Endothelial cell of umbilical vein (primary cell): ENCODE measurements around the gene NCMAP. TPM values are rescaled to one million over a fixed set of nuclear protein-coding genes. Genes with fewer than 3 reads are reported as not detected.

Experiments
- BruUV-seq: library from RNA; stranded (reverse); fragments of 400-500 nt; replicated peaks from 2 replicates; lab custom pipeline; 2021; lab: Mats Ljungman, UMichigan
- CTCF ChIA-PET: fragments of 300-600, 350-600 bp; sonication (Branson Sonifier 250); formaldehyde crosslinking; loops from one replicate; lab custom pipeline; 2021; ENCODE audit warnings: antibody characterized with exemption, inconsistent platforms; lab: Charles Lee
- POLR2A ChIA-PET: fragments of 300-600, 350-600 bp; sonication (Branson Sonifier 250); formaldehyde crosslinking; loops from one replicate; lab custom pipeline; 2021; ENCODE audit warnings: antibody characterized with exemption, inconsistent platforms; lab: Charles Lee
- DNase-seq: peaks from one replicate; pipeline ENCODE4 v3.0.0-alpha.2; 2011; ENCODE audit warnings: low read depth, low spot score
- FAIRE-seq: peaks from 2 replicates; lab custom pipeline; 2011; peaks lifted over from hg19 to GRCh38; lab: Jason Lieb, UNC
- H2AFZ ChIP-seq: 2 replicates; pipeline ENCODE4 v1.6.0; 2012; ENCODE audit warnings: low read depth, low read length, control low read depth, inconsistent platforms
- H3K27ac ChIP-seq: 2 replicates; pipeline ENCODE4 v1.5.1; 2011; ENCODE audit warnings: low read depth, mild to moderate bottlenecking, control low read depth, low read length, moderate library complexity; ENCODE audit not compliant: insufficient read depth
- H3K27me3 ChIP-seq, 2 experiments: 2 replicates each; pipeline versions ENCODE4 v1.6.0 to v1.6.1; 2011; ENCODE audit warnings: low read length in 2 of 2, mixed read lengths in 1 of 2; ENCODE audit not compliant: control insufficient read depth in 2 of 2, insufficient read depth in 2 of 2
- H3K36me3 ChIP-seq, 2 experiments: 2 replicates in 1 of 2; 3 replicates in 1 of 2; pipeline ENCODE4 v1.5.1; 2011; ENCODE audit warnings: low read length in 2 of 2, mild to moderate bottlenecking in 1 of 2, moderate library complexity in 1 of 2; ENCODE audit not compliant: control insufficient read depth in 2 of 2, insufficient read depth in 2 of 2; ENCODE audit errors: extremely low read depth in 1 of 2
- H3K4me1 ChIP-seq: 3 replicates; pipeline ENCODE4 v1.5.1; 2011; ENCODE audit warnings: mild to moderate bottlenecking, low read length; ENCODE audit not compliant: control insufficient read depth, insufficient read depth; ENCODE audit errors: extremely low read depth
- H3K4me2 ChIP-seq: 2 replicates; pipeline ENCODE4 v1.6.1; 2011; ENCODE audit warnings: low read length, control low read depth, mixed read lengths; ENCODE audit not compliant: insufficient read depth
- H3K4me3 ChIP-seq, 3 experiments: fragments of 200-600 bp in 1 of 3; sonication (generic), shearing (Covaris generic) in 1 of 3; replicated peaks in 1 of 3; 2 replicates each; pipeline ENCODE4 v1.5.1; 2011 to 2016; ENCODE audit warnings: control low read depth in 3 of 3, low read length in 3 of 3, mild to moderate bottlenecking in 2 of 3, inconsistent platforms in 1 of 3, low read depth in 1 of 3, moderate library complexity in 1 of 3; ENCODE audit not compliant: insufficient read depth in 1 of 3
- H3K79me2 ChIP-seq: 2 replicates; pipeline ENCODE4 v1.6.0; 2012; ENCODE audit warnings: low read length, inconsistent platforms; ENCODE audit not compliant: control insufficient read depth, insufficient read depth
- H3K9ac ChIP-seq: replicated peaks from 2 replicates; pipeline ENCODE3; 2011; ENCODE audit warnings: low read length, control low read depth; ENCODE audit not compliant: insufficient read depth; ENCODE audit errors: extremely low read depth
- H3K9me1 ChIP-seq: replicated peaks from 3 replicates; pipeline ENCODE4 v1.6.0; 2011; ENCODE audit warnings: mild to moderate bottlenecking, low read length; ENCODE audit not compliant: control insufficient read depth, insufficient read depth; ENCODE audit errors: extremely low read depth
- H3K9me3 ChIP-seq: replicated peaks from 2 replicates; pipeline ENCODE4 v1.5.1; 2012; ENCODE audit warnings: low read length, inconsistent platforms; ENCODE audit not compliant: control insufficient read depth, insufficient read depth
- H4K20me1 ChIP-seq: replicated peaks from 2 replicates; pipeline ENCODE3; 2011; ENCODE audit warnings: mild to moderate bottlenecking, low read length; ENCODE audit not compliant: control insufficient read depth, insufficient read depth; ENCODE audit errors: extremely low read depth
- CTCF ChIP-seq, 2 donors: IDR thresholded peaks; 1 replicate in 1 of 2; 2 replicates in 1 of 2; pipeline ENCODE4 v1.5.1; 2011; ENCODE audit warnings: low read length in 2 of 2, mild to moderate bottlenecking in 2 of 2, moderate library complexity in 2 of 2, control low read depth in 1 of 2, inconsistent platforms in 1 of 2, low read depth in 1 of 2; ENCODE audit not compliant: insufficient read depth in 1 of 2; ENCODE audit errors: extremely low read depth in 1 of 2
- EZH2 ChIP-seq: IDR thresholded peaks from 2 replicates; pipeline ENCODE4 v1.6.1; 2012; ENCODE audit warnings: borderline replicate concordance, low read depth, mild to moderate bottlenecking, moderate library complexity, low read length, inconsistent platforms; ENCODE audit not compliant: severe bottlenecking
- GATA2 ChIP-seq: IDR thresholded peaks from 2 replicates; pipeline ENCODE4 v1.7.0; 2011; ENCODE audit warnings: low read depth, mild to moderate bottlenecking, moderate library complexity, mixed read lengths, low read length; ENCODE audit not compliant: insufficient read length, insufficient read depth
- JUN ChIP-seq: IDR thresholded peaks from 2 replicates; pipeline ENCODE4 v1.6.1; 2011; ENCODE audit warnings: borderline replicate concordance, low read depth; ENCODE audit not compliant: insufficient read length, insufficient read depth
- MYC ChIP-seq: IDR thresholded peaks from one replicate; pipeline ENCODE4 v1.6.1; 2011; ENCODE audit warnings: mild to moderate bottlenecking, low read depth, low read length
- POLR2A ChIP-seq: IDR thresholded peaks from 2 replicates; pipeline ENCODE4 v1.6.1; 2012; ENCODE audit warnings: low read depth, mild to moderate bottlenecking, control low read depth, low read length
- POLR2AphosphoS5 ChIP-seq: IDR thresholded peaks from 2 replicates; pipeline ENCODE4 v1.6.1; 2012; ENCODE audit warnings: low read depth, mild to moderate bottlenecking, control low read depth, low read length, moderate library complexity; ENCODE audit not compliant: insufficient read depth
- dilution Hi-C: fragments of 300-500 bp; cut with MboI; formaldehyde crosslinking; loops from one replicate; pipeline ENCODE4 v1.15.0; 2019; ENCODE audit warnings: low sequenced_read_pairs; ENCODE audit not compliant: extremely low pct_ligation_motif_present
- intact Hi-C: fragments of 100-400 bp; cut with micrococcal nuclease; formaldehyde crosslinking; loops from one replicate; pipeline ENCODE4 v1.10.0; 2022
- polyA plus RNA-seq, 4 experiments: library from polyadenylated mRNA; depleted of rRNA in 3 of 4; stranded (reverse) in 3 of 4; unstranded in 1 of 4; fragments of >200 nt; gene quantifications; 2 replicates each; pipeline versions ENCODE4 v1.2.1 to v1.2.3, GENCODE V29; 2011 to 2012; ENCODE audit warnings: missing spikeins in 1 of 4
- total RNA-seq: library from RNA; stranded (reverse); gene quantifications from 2 replicates; pipeline ENCODE4 v1.2.3, GENCODE V29; 2021

The NCMAP gene
- total and polyA plus RNA-seq, 2 donors (not counting 3 experiments of a cell fraction or from before 2014, with no cell fraction given), result not detected

GRCh38 chr1:24636661-24637357, 80.9 kb downstream of the NCMAP start:
- dilution Hi-C loops, result no loop called here
- Histone ChIP-seq H4K20me1 (no peaks in the 10 kb centered on the region), H3K4me3 (no peak overlapping the region), H3K27ac (no peak overlapping the region), H3K9me3 (no peaks in the 10 kb centered on the region), H3K27me3 (peaks cover 8 to 14% of the 10 kb centered on the region in 2 experiments), H3K79me2 (no peaks in the 10 kb centered on the region), H3K9me1 (no peaks in the 10 kb centered on the region), H3K36me3 (no peaks in the 10 kb centered on the region), H3K4me1 (peaks cover 5% of the 10 kb centered on the region), H3K4me2 (no peak overlapping the region), H2AFZ (no peak overlapping the region), H3K9ac (no peak overlapping the region)
- ChIA-PET CTCF (interaction anchor here (0.8 to 10.3 kb wide), 7 partner anchors 44 to 437 kb away, joined by 3 to 128 read pairs (median 6); no protein-coding TSS in a partner anchor), POLR2A (no interaction called here)
- no peak for TF ChIP-seq EZH2
- no peak for TF ChIP-seq JUN
- TF ChIP-seq POLR2AphosphoS5, result no peak
- no peak for TF ChIP-seq MYC
- TF ChIP-seq POLR2A, result no peak
- TF ChIP-seq CTCF (IDR thresholded peaks at IDR 0.05; ENCODE audit: extremely low read depth in 1 of 2, insufficient read depth in 1 of 2, low read depth in 1 of 2, low read length in 2 of 2), result no peak
- TF ChIP-seq GATA2, result no peak
- no TSS peak for BruUV-seq
- DNase-seq (no peak), FAIRE-seq (no peak)
- intact Hi-C loops, result loop anchor here (5.0 kb wide), 1 partner anchor 565 kb away; no protein-coding TSS in a partner anchor
